RWPE2 (cell line): ENCODE data around the gene MVD.

ENCODE experiments used
- ATAC-seq: fragments of 200-7000 bp; cut with Tn5 transposase; 3 replicates; pipeline ENCODE4 v1.9.1; 2021; ENCODE audit warnings: low read depth
- DNase-seq: peaks from one replicate; pipeline ENCODE4 v3.0.0-alpha.2; 2020; ENCODE audit warnings: low spot score
- H3K27ac ChIP-seq: fragments of 450-650 bp; 2 replicates; pipeline ENCODE4 v1.5.1; 2017; ENCODE audit warnings: mild to moderate bottlenecking; ENCODE audit not compliant: poor library complexity, severe bottlenecking
- H3K27me3 ChIP-seq: fragments of 250-450 bp; sonication (Bioruptor Pico); 2 replicates; pipeline ENCODE4 v1.5.1; 2021; ENCODE audit warnings: mild to moderate bottlenecking, moderate library complexity; ENCODE audit not compliant: insufficient read depth, poor library complexity, severe bottlenecking
- H3K36me3 ChIP-seq: fragments of 250-450 bp; sonication (Bioruptor Pico); 2 replicates; pipeline ENCODE4 v1.5.1; 2020; ENCODE audit warnings: low read depth, mild to moderate bottlenecking, moderate library complexity
- H3K4me1 ChIP-seq: fragments of 250-450 bp; sonication (Bioruptor Pico); 2 replicates; pipeline ENCODE4 v1.5.1; 2021; ENCODE audit warnings: mild to moderate bottlenecking, moderate library complexity; ENCODE audit not compliant: insufficient read depth, poor library complexity, severe bottlenecking
- H3K4me3 ChIP-seq: fragments of 250-450 bp; sonication (Bioruptor Pico); 2 replicates; pipeline ENCODE4 v1.5.1; 2021; ENCODE audit warnings: mild to moderate bottlenecking, moderate library complexity; ENCODE audit not compliant: severe bottlenecking
- H3K9me3 ChIP-seq: fragments of 250-450 bp; sonication (Bioruptor Pico); 2 replicates; pipeline ENCODE4 v1.5.1; 2021; ENCODE audit warnings: mild to moderate bottlenecking, moderate library complexity; ENCODE audit not compliant: severe bottlenecking
- TF ChIP-seq, protein P1 (sequence below): fragments of 450-650 bp; IDR thresholded peaks from one replicate; pipeline ENCODE4 v1.5.1; 2017; ENCODE audit warnings: mild to moderate bottlenecking, moderate library complexity; ENCODE audit not compliant: poor library complexity, severe bottlenecking

MVD gene

DNA sequence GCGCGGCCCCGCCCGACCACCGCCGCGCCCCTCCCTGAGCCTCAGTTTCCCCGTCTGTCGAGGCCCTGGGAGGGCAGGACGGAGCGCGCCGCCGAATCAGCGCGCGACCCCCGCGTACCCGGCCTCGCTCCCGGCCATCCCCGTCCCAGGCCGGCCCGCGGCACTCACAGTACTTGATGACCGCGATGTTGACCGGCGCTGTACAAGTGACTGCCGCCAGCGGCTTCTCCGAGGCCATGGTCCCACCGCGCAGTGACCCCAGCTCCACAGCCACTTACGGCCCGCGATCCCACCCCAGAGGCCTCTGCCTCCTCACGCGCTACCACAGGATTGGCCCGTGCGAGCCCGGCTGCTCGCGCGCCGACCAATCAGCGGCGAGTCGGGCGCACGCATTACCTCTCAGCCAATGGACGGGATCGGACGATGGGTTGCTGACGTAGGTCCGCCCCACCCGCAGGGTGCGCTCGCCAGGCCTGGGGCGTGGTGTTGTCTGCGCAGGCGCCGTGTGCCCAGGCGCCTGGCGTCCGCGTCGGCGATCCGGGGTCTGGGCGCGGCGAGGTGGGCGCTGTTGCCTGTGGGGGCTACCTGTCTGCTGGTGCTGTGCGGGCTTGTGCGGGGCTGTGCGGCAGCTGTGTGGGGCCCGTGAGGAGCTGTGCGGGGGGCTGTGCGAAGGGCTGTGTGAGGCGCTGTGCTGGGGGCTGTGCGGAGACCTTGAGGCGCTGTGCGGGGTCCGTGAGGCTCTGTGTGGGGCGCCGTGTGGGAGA is at the start of gene MVD:
TSS of gene MVD (minus strand) at position 249 of the 764 bp plus-strand sequence. CDS start at position 238, 11 bp downstream.
- Histone ChIP-seq H3K4me3 (peak within 1 kb of the TSS; percentile 92), H3K27ac (peak within 1 kb of the TSS; percentile 79), H3K4me1 (peaks cover 7% of the 10 kb centered on the region), H3K9me3 (no peaks in the 10 kb centered on the region), H3K36me3 (peaks cover 40% of the 10 kb centered on the region), H3K27me3 (no peaks in the 10 kb centered on the region)
- peak; percentile 98 for ATAC-seq
- TF ChIP-seq, protein P1, sequence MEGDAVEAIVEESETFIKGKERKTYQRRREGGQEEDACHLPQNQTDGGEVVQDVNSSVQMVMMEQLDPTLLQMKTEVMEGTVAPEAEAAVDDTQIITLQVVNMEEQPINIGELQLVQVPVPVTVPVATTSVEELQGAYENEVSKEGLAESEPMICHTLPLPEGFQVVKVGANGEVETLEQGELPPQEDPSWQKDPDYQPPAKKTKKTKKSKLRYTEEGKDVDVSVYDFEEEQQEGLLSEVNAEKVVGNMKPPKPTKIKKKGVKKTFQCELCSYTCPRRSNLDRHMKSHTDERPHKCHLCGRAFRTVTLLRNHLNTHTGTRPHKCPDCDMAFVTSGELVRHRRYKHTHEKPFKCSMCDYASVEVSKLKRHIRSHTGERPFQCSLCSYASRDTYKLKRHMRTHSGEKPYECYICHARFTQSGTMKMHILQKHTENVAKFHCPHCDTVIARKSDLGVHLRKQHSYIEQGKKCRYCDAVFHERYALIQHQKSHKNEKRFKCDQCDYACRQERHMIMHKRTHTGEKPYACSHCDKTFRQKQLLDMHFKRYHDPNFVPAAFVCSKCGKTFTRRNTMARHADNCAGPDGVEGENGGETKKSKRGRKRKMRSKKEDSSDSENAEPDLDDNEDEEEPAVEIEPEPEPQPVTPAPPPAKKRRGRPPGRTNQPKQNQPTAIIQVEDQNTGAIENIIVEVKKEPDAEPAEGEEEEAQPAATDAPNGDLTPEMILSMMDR: no peak
- peak; percentile 98 for DNase-seq

GRCh38 chr16:88712362-88712979 is 49.6 kb upstream of the MVD start:
- TF ChIP-seq, protein P1: no peak
- no peak overlapping the region for H3K27ac ChIP-seq
- no peaks in the 10 kb centered on the region for H3K27me3 ChIP-seq
- DNase-seq: no peak
- H3K4me1 ChIP-seq: no peaks in the 10 kb centered on the region
- ATAC-seq: no peak
- H3K36me3 ChIP-seq: peaks cover 43% of the 10 kb centered on the region
- no peaks in the 10 kb centered on the region for H3K9me3 ChIP-seq
- no peak overlapping the region for H3K4me3 ChIP-seq

DNA sequence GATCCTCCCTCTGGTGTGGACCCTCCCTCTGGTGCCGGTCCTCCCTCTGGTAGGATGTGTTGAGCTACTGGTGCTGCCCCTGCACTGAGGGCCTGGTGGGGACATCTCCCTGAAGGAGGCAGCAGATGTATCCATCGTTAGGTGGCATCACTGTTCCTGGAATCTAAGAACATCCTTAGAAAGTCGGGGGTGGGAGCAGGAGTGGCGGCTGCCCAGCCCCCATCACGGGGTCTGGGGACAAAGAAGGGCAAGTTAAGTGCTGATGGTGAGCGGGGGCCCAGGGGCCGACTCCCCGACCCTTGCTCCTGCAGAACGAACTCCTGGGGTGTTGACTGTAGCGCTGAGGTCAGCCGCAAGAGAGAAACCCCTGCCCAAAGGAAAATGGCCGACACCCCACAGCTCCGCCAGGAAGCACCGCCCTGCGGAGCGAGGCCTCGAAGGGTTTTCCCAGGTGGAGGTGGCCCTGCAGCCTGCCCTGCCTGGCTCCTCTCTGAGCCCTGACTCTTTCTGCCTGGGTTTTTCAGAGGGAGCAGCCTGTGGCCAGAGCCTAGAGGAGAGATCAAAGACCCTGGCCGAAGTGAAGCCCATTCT is 49.0 kb upstream of the MVD start:
- H3K36me3 ChIP-seq: peaks cover 36% of the 10 kb centered on the region
- TF ChIP-seq, protein P1: no peak

GRCh38 chr16:88710556-88710955 is 47.7 kb upstream of the MVD start:
- Histone ChIP-seq H3K27me3 (no peaks in the 10 kb centered on the region), H3K4me3 (no peak overlapping the region), H3K36me3 (peaks cover 24% of the 10 kb centered on the region), H3K9me3 (no peaks in the 10 kb centered on the region), H3K27ac (no peak overlapping the region), H3K4me1 (no peaks in the 10 kb centered on the region)
- no peak for ATAC-seq
- TF ChIP-seq, protein P1: no peak
- DNase-seq: no peak

More for the DNA sequence above, 49.0 kb upstream of the MVD start:
- no peak overlapping the region for H3K27ac ChIP-seq
- no peaks in the 10 kb centered on the region for H3K27me3 ChIP-seq
- ATAC-seq (no peak), DNase-seq (no peak)
- no peak overlapping the region for H3K4me3 ChIP-seq
- H3K4me1 ChIP-seq: no peaks in the 10 kb centered on the region
- H3K9me3 ChIP-seq: no peaks in the 10 kb centered on the region
